Left lung (tissue), 10 donors: ENCODE measurements around the gene MCCC1. TPM values are rescaled to one million over a fixed set of nuclear protein-coding genes. Genes with fewer than 3 reads are reported as not detected.
A peak's percentile ranks its signal among the peaks of the same experiment; 100 is the strongest.

Experiments
- ATAC-seq: fragments of 200-7000 bp; cut with Tn5 transposase; one replicate; pipeline ENCODE4 v1.9.1; 2020; ENCODE audit warnings: moderate library complexity
- DNase-seq, 4 donors: peaks; one replicate each; pipeline ENCODE4 v3.0.0-alpha.2; 2013 to 2020
- H3K27ac ChIP-seq, 2 donors: fragments of 200-600 bp; sonication (generic) in 1 of 2; one replicate each; pipeline versions ENCODE4 v1.5.0 to v1.8.0; 2020 to 2021
- H3K27me3 ChIP-seq, 2 donors: fragments of 200-600 bp; sonication (generic) in 1 of 2; one replicate each; pipeline versions ENCODE4 v1.5.0 to v1.8.0; 2020 to 2021
- H3K36me3 ChIP-seq, 2 donors: fragments of 200-600 bp; sonication (generic) in 1 of 2; one replicate each; pipeline versions ENCODE4 v1.5.0 to v1.8.0; 2020 to 2021
- H3K4me1 ChIP-seq, 2 donors: fragments of 200-600 bp; one replicate each; pipeline ENCODE4 v1.8.0; 2021
- H3K4me3 ChIP-seq, 2 donors: fragments of 200-600 bp; sonication (generic) in 1 of 2; one replicate each; pipeline versions ENCODE4 v1.5.0 to v1.8.0; 2020 to 2021; ENCODE audit warnings: mild to moderate bottlenecking in 1 of 2
- H3K9me3 ChIP-seq, 2 donors: fragments of 200-600 bp; sonication (generic) in 1 of 2; one replicate each; pipeline versions ENCODE4 v1.5.0 to v1.8.0; 2020 to 2021
- intact Hi-C, 2 donors: fragments of 100-400 bp; cut with DNase I; formaldehyde crosslinking; loops; one replicate each; pipeline versions ENCODE4 v1.11.2 to v1.14.2; 2022
- polyA plus RNA-seq, 6 donors: library from polyadenylated mRNA; unstranded; fragments of 120-200 nt; gene quantifications; one replicate each; pipeline ENCODE4 v1.2.1, GENCODE V29; 2013; ENCODE audit not compliant: insufficient read length in 6 of 6
- total RNA-seq, 2 donors: library from RNA; stranded (reverse); fragmentation: NEBNext Ultra II Directional; extraction: Animal tissue kit (Norgen Biotek cat#: 25700); gene quantifications; one replicate each; pipeline ENCODE4 v1.2.1, GENCODE V29; 2021
- TF ChIP-seq, protein P1 (sequence below), 2 donors: fragments of 200-600 bp; sonication (generic) in 1 of 2; IDR thresholded peaks; one replicate each; pipeline versions ENCODE4 v1.5.0 to v1.8.0; 2021; ENCODE audit warnings: antibody characterized with exemption in 2 of 2
- donor health status: DM: no; HTN: yes; CAD: no.
- donor health status: DM: no; HTN: no; CAD: no.

MCCC1 gene
- total and polyA plus RNA-seq, 8 donors = 45.4 to 61.8 (median 51.1) TPM

DNA sequence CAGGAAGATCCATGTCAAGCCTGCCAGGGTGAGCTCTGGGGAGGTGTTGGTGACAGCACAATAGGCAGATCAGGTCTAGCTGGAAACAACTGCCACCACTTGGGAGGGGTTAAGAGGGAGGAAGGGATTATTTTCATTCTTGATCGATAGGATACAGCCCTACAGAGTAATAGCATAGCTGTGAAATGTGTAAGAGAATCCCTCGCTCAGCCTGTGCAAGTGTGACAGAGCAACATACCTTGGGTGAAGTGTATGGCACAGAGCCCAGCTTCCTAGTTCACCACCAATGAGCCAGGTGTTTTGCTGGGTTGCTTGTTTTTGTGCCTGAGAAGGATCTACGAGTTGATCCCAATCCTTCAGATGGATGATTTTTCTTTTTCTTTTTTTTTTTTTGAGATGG lies 109.7 kb downstream of the MCCC1 start:
- ATAC-seq = peak; percentile 84
- Histone ChIP-seq H3K27ac (no peak overlapping the region), H3K36me3 (no peaks in the 10 kb centered on the region), H3K9me3 (peaks cover 0 to 7% of the 10 kb centered on the region in 2 donors), H3K4me1 (no peaks in the 10 kb centered on the region), H3K27me3 (no peaks in the 10 kb centered on the region), H3K4me3 (no peak overlapping the region)
- TF ChIP-seq, protein P1, sequence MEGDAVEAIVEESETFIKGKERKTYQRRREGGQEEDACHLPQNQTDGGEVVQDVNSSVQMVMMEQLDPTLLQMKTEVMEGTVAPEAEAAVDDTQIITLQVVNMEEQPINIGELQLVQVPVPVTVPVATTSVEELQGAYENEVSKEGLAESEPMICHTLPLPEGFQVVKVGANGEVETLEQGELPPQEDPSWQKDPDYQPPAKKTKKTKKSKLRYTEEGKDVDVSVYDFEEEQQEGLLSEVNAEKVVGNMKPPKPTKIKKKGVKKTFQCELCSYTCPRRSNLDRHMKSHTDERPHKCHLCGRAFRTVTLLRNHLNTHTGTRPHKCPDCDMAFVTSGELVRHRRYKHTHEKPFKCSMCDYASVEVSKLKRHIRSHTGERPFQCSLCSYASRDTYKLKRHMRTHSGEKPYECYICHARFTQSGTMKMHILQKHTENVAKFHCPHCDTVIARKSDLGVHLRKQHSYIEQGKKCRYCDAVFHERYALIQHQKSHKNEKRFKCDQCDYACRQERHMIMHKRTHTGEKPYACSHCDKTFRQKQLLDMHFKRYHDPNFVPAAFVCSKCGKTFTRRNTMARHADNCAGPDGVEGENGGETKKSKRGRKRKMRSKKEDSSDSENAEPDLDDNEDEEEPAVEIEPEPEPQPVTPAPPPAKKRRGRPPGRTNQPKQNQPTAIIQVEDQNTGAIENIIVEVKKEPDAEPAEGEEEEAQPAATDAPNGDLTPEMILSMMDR (IDR thresholded peaks at IDR 0.05) = no peak
- intact Hi-C loops = no loop called here
- DNase-seq = peak in 1 of 4 donors; percentile 44

DNA sequence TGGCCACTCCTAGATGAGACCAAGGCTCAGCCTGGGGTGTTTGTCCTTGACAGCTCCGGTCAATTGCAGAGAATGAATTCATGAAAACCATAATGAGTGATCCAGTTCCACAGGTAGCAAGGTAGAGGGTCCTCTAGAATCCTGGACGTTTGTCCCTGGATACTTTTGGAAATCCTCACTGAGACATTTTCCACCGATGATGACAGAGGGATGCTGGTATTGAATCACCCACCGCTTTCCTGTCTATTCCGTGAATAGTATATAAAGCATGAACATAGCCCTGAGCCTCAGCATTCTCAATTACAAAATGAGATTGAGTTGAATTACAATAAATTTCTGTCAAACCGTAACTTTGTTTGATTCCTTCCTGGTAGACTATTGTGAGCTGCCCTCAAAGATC lies 113.3 kb downstream of the MCCC1 start:
- no peaks in the 10 kb centered on the region for H3K36me3 ChIP-seq
- intact Hi-C loops = no loop called here
- H3K27me3 ChIP-seq = no peaks in the 10 kb centered on the region
- peaks cover 0 to 9% of the 10 kb centered on the region in 2 donors for H3K4me1 ChIP-seq
- DNase-seq = no peak
- ATAC-seq = no peak
- H3K4me3 ChIP-seq = no peak overlapping the region
- no peak overlapping the region for H3K27ac ChIP-seq
- H3K9me3 ChIP-seq = no peaks in the 10 kb centered on the region
- TF ChIP-seq, protein P1 (IDR thresholded peaks at IDR 0.05) = no peak

DNA sequence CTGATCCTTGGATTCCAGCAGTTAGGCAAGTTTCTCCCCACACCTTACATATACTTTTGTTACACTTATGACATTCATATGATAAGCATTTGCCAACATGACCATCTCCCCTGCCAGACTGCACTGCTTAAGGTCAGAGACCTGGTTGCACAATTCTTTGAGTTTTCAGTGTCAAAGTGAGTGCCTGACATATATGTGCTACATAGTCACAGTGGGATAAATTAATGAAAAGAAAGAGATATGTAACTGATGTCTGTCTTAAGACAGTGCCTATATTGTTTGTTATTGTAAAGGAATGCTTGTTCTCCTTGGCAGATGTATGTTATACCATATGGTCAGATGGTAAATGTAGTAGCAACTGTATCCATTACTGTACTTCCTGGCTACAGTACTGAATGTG lies 115.4 kb downstream of the MCCC1 start:
- peak in 2 of 4 donors; percentile 45 to 53 for DNase-seq
- Histone ChIP-seq H3K27ac (no peak overlapping the region), H3K36me3 (no peaks in the 10 kb centered on the region), H3K4me1 (peaks cover 4 to 20% of the 10 kb centered on the region in 2 donors), H3K9me3 (no peaks in the 10 kb centered on the region), H3K27me3 (no peaks in the 10 kb centered on the region), H3K4me3 (no peak overlapping the region)
- no peak for ATAC-seq
- TF ChIP-seq, protein P1 (IDR thresholded peaks at IDR 0.05) = no peak
- intact Hi-C loops = no loop called here

DNA sequence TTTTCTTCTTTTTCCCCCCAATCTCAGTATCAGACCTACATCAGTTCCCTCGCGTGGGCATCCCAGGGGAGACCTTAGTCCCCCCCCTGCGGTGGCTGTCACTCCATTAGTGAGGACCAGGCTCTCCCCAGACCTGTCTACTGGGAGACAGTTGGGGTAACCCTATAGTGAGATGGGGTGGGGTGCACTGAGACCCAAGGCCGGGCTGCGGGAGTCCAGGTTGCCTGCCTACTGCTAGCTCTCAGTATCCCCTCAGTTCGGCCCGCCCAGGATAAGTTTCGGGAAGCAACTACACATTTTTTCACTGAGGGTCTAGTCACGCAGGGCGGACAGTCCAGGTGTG lies 118.3 kb downstream of the MCCC1 start:
- Histone ChIP-seq H3K4me1 (peaks cover 13 to 29% of the 10 kb centered on the region in 2 donors), H3K9me3 (no peaks in the 10 kb centered on the region), H3K27me3 (no peaks in the 10 kb centered on the region), H3K4me3 (peak overlapping the region; percentile 83 to 87), H3K36me3 (no peaks in the 10 kb centered on the region), H3K27ac (peak overlapping the region in 1 of 2 donors; percentile 93)
- intact Hi-C loops = no loop called here
- DNase-seq = no peak
- TF ChIP-seq, protein P1 (IDR thresholded peaks at IDR 0.05) = no peak
- no peak for ATAC-seq

DNA sequence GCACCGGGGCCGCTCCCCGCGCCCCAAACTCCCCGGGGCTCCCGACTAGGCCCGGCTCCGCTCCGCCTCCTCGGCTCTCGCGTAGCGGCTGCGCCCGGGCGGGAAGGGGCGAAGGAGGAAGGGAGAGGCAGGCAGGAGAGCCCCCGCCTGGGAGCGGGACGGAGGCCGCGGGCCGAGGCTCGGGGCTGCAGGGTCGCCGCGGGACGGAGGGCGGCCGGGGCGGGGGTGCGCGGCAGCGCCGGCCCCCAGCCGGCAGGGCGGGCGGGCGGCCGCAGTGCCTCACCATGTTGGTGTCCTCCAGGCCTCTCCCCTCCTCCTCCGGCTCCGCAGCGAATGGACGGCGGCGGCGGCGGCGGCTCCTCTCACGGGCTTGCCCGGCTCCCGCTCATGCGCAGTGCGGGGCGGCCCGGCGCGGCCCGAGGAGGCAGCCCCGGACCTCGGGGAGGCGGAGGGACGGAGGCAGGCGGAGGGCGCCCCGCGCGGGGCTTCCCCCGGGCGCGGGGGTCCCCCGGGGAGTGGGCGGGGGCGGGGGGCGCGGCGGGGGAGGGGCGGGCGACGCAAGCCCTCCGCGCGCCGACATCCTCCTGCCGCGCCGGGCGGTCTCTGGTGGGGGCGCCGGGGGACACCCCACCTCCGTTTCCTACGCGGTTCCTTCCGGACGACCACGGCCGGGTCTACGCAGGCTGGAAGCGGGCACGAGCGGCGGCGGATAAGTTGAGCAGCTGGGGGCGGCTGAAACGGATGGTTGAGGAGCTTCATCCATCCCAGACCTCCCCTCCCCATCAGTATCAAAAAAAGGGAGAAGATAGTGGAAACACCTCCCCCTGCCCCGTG lies 118.9 kb downstream of the MCCC1 start, which contains the start of gene DCUN1D1:
DCUN1D1 (minus strand) TSS at position 335 of the 834 bp plus-strand sequence; CDS start at position 286, 49 bp downstream.
- Histone ChIP-seq H3K9me3 (no peaks in the 10 kb centered on the region), H3K4me3 (peak within 1 kb of the TSS; percentile 83 to 87), H3K4me1 (peaks cover 13 to 29% of the 10 kb centered on the region in 2 donors), H3K27ac (peak within 1 kb of the TSS; percentile 83 to 93), H3K27me3 (no peaks in the 10 kb centered on the region), H3K36me3 (no peaks in the 10 kb centered on the region)
- TF ChIP-seq, protein P1 (IDR thresholded peaks at IDR 0.05) = no peak
- ATAC-seq (peak; percentile 94), DNase-seq (peak; percentile 82 to 99 (median 92))
- intact Hi-C loops = no loop called here
